Activated T-cell treated with anti-CD3 and anti-CD28 coated beads for 48 hours (primary cell): ENCODE results near the gene ARRDC1.
"Not testable (repeated sequence)": the region's sequence is repeated elsewhere in the genome, so short reads cannot be mapped to it uniquely, and the experiment has no call there.

ENCODE experiments used
- DNase-seq: peaks from one replicate; pipeline ENCODE4 v3.0.0-alpha.2; 2020; ENCODE audit warnings: low read depth

The ARRDC1 gene

DNA sequence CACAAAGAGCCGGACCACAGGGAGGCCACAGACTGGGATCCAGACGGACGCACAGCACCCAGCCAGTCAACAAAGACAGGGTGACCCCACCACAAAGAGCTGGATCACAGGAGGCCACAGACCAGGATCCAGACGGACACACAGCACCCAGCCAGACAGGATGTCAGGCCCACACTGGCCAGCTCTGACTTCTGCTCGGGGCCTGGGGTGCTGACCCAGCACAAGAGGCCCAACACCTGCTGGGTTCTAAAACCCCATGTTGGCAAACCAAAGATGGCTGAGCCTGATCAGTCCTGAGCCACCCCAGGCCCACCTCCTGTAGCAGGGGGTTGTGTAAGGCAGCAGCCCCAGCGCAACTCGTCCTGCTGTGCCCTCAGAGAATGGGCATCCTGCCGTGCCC, 21.5 kb upstream of the ARRDC1 start:
- DNase-seq, result no peak

DNA sequence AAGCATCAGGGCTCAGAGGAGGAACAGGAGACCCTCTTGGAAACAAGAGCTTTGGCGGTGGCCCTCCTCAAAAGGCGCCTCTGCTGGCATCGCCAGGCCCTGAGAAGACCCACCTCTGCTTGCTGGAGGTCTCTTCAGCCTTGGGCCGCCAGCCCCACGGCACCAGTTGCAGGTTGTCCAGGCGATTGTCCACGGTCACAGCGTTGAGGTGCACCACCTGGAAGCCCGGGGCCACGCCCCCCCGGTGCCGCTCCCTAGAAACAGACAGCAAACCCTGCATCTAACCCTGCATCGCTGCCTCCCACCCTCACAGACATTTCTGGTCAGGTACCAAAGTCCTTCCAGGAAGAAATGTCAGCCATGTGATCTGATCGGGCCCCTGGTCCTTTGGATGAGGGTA, 18.6 kb upstream of the ARRDC1 start:
- no peak for DNase-seq

DNA sequence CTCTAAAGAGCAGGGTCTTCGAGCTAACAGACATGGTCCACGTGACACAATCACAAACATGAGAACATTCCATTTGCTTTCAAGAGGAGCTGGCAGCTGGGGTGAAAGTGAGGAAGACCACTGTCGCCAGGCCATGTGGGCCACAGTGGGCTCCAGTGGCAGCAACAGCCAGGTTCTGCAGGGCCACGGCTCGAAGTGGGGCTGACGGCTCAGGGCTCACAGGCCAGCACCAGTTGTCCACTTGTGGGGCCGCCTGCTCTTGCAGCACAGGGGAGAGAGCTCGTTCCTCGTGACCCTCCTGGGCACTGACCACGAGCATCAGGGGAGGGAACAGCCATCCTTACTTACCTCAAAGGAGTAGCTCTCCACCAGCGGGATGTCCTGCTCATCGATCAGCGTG, 17.2 kb upstream of the ARRDC1 start:
- DNase-seq, result no peak

DNA sequence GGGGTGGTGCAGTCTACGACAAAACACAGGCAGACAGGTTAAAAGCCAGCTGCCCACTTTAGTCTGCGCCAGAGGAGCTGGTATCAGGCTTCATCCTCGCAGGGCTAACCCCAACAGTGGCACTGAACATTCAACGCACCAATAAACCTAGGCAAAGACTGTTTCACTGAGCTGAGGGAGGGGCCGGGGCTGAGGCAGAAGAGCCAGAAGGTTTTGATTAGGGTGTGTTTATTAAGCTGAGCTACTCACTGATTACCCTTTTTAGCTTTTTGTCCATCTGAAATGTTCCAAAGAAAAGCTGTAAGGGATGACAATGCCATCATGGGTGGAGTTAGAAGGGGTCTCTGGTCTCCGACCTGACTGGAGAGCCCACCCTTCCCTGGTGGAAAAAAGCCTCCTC, 16.6 kb upstream of the ARRDC1 start:
- no peak for DNase-seq

DNA sequence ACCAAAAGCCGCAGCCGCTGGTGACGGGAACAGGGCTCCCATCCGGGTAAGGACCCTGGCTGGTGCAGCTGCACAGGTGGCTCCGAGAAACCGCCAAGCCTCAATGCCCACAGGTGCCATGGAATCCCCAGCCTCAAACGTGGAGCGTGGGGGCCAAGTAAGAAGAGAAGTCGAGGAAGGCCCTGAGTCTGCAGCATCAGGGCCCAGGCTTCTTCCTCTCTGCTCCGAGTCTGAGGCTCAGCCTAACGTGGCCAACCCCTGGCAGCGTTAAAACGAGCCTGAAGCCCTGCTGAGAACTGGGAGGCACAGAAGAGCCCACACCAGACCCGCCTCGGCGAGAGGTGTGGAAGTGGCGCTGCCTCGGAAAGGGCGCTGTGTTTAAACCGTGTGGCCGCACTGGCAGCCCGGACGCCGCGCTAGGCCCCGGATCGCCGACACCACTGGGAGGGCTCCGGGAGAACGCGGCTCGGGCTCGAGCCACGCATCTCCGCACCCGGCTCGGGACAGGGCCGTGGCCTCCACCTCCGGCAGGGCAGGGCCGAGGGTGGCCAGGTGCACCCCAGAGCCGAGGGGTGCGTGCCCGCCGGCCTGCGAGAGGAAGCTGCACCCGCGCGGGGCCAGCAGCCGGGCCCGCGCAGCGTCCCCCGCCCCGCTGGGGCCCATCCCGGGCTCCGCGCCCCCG, 15.9 kb upstream of the ARRDC1 start:
- DNase-seq, result no peak

DNA sequence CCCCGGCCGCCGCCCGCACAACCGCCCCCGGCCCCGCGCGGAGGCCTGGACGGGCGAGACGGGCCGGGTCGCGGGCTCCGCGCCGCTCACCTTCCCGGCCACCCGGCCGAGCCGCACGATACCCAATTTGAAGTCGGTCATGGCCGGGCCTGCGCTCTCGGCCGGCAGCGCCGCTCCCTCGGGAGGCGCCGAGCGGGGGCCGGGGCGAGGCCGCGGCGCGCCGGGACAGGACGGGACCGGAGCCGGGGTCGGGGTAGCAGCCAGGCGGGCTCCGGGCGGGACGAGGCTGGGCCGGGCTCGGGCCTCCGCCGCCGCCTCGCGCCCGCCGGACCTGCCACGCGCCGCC, 15.4 kb upstream of the ARRDC1 start:
- DNase-seq, result no peak

DNA sequence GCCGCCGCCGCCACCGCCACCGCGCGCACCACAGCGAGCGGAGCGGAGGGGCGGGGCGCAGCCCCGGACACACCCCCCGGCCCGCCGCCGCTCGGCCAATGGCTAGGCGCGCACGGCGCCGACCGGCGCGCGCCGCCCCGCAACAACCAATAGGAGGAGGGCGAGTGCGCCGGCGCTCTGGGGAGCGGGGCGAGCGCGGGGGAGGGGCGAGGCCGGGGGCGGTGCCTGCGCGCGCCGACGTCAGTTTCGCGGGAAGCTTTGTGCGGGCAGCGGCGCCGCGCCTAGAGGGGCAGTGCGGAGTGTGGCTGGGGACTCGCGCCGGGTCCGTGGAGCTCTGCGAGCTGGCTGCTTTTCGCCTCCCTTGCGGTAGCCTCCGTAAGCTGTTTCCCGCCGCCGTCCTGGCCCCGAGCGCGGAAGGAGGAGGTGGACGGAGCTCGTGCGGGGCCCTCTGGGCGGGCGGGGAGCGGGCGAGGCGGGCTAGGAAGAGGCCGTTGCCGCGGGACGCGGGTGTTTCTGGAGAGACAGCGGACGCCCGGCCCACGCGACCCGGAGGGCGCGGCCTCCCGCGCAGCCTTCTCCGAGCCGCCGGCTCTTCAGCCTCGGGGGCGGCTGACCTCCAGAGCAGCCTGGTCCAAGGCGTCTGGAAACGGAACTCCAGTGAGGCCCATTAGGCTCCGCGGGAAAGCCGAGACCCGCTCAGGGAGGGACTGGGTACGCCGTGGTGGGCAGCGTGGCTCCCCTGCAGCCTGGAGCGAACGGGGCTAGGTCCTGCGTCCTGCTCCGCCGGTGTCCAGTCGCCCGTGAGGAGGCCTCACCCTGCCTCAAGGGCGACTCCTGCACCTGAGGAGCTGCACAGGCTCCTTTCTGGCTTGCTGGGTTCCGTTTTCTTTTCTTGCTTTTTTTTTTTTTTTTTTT, 14.8 kb upstream of the ARRDC1 start, which contains the start of gene ZMYND19:
TSS of gene ZMYND19 (minus strand) at position 44 of the 915 bp plus-strand sequence. CDS start 249 bp downstream, outside the sequence.
- peak; percentile 92 for DNase-seq

DNA sequence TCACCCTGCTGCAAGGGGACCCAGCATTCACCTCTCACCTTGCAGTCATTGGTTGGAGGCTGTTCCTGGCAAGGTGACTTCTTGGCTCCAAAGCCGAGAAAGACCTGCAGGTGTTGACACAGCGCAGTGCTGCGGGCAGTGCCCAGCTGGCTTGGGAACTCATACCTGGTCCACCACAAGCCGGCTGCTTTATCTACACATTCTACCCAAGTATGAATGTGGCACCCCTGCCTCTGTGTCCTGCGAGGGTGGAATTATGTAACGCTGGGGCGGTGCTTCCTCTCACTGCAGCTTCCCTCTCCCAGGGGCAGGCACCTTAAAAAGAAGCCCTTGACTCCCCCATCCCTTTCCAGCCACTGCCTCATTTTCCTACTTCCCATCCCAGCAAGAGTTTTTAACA, 12.7 kb upstream of the ARRDC1 start:
- no peak for DNase-seq

DNA sequence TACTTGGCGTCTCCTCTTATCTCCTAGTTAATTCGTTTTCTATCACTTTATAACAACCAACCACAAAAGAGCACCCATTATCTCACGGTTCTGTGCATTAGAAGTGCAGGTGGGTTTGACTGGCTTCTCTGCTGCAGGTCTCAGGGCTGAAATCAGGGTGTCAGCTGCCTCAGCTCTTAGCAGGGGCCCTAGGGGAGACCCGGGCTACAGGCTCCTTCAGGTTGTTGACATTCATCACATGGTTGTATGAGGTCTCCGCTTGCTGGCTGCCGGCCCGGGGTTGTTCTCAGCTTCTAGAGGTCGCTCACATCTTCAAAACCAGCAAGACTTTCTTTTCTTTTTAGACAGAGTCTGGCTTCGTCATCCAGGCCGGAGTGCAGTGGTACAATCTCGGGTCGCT, 12.3 kb upstream of the ARRDC1 start:
- no peak for DNase-seq

DNA sequence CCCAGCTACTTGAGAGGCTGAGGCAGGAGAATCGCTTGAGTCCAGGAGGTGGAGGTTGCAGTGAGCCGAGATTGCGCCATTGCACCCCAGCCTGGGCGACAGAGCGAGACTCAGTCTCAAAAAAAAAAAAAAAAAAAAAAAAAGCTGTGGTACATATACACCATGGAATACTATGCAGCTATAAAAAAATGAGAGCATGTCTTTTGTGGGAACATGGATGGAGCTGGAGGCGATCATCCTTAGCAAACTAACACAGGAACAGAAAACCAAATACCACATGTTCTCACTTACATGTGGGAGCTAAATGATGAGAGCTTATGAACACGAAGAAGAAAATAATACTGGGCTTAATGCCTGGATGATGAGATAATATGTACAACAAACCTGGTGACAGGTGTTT, 8.9 kb upstream of the ARRDC1 start:
- DNase-seq, result not testable (repeated sequence)

DNA sequence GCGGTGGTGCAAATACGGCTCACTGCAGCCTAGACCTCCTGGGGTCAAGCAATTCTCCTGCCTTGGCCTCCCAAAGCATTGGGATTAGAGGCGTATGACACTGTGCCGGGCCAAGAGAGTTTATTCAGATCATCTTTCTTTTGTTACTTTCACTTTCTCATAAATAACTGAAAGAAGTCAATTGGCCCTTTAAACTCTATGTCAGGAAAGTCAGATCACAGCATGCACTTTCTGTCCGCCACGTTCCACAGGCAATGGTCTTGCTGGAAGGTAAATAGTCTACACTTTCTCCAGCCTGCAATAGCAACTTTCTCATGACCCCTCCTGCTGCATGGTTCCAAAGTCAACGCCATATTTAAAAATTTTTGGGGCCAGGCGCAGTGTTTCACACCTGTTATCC, 6.5 kb upstream of the ARRDC1 start:
- DNase-seq, result no peak

DNA sequence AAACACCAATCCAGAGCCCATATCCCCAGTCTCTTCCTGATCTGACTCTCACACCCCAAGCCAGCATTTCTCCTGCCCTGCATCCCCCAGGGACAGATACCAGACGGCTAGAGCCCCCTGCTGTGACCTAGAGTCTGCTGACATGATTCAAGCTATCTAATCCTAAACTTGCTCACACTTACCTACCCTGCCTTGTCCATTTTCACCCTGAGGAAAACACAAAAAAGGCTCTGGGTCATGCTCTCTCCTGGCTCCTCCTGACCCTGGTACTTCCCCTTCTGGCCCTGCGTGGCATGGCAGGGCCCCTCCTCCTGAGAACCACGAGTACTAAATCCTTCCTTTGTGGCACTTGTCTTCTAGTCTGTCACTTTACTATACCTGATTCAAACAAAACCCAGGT, 2.8 kb upstream of the ARRDC1 start:
- DNase-seq, result no peak

DNA sequence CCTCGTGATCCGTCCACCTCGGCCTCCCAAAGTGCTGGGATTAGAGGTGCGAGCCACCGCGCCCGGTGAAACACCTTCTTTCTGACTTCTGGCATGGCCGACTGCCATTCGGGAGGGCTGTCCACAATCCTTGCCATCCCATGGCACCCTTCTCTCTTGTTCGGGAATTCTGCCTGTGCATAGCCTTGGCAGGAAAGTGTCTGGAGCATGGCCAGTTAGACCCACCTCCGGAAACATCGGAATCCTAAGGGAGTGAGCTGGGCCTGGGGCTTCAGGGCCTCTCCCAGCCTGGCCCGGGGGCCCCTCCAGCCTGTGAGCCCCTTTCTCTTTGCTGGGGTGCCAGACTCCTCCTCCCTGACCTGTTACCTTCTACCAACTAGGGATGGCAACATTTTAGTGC, 1.6 kb upstream of the ARRDC1 start:
- no peak for DNase-seq

DNA sequence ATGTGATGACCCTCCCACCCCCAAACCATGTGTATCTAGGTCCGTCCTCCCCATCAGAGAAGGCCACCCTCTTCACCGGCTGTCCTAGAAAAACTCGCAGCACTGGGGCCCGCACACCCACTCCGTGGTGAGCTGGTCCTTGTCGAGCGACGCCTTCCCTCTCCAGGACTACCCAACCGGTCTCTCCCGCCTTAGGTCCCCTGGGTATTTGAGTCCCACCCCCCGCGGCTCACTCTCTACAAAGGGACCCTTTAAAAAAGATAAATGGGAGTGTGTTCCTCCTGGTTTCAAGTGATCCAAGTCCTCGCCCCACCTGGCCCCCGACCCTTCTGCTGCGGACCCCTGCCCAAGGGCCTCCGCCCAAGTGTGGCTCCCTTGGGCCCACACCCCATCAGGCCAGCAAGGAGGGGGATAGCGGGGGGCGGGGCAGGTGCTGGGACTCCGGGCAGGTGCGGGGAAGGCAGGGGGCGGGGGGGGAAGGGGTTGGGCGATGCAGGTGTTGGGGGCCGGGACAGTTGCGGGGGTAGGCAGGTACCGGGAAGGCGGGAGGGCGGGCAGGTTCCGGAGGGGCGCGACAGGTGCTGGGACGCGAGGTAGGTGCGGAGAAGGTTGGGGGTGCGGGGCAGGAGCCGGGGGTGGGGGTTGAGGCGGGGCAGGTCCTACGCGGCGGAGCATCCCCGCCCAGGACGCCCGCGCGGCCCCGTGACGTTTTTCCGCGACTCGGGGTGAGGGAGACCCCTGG, 970 bp upstream of the ARRDC1 start:
- no peak for DNase-seq

DNA sequence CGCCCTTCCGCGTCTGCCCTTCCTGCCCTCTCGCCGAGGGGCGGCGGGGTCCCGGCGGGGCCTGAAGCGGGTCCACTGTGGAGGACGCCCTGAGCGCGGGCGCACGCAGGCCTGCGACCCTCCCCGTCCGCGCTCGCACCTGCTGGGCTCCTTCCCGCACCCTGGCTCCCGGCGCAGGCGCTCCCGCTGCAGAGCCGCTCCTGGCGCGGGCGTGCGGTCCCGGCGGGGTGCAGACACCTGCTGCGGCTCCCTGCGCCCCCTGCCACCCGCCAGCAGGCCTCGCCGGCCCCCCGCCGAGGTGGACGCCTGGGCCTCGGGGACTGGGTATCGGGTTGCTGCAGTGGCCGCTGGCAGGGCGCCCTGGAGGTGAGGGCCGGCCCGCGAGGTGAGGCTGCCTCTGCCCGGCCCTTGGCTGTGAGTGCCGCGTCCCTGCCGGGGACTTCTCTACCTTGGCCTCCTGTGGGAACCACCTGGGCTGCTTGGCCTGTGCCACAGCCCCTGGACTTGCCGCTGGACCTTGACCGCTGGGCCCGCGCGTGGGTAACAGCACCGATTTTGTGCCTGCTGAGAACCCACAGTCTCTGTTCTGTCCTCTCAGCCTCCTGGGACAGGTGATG, 627 bp downstream of the ARRDC1 start:
- DNase-seq, result no peak

DNA sequence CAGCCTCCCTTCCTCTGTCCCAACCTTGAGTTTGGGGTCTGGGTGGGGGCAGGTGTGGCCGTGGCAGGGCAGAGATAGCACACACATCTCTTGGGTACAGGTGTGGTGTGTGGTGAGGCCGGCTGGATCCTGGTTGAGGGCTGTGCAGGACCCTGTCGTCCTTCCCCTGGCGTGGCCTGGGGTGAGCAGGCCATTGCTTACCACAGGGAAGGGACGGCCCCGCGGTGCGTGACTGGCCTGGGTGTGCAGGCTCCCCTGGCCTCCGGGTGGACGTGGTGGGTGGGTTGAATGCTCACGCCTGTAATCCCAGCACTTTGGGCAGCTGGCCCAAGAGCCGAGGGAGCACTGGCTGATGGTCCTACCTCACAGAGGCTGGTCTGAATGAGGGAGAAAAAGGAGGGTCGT, 1.2 kb downstream of the ARRDC1 start:
- DNase-seq, result no peak

DNA sequence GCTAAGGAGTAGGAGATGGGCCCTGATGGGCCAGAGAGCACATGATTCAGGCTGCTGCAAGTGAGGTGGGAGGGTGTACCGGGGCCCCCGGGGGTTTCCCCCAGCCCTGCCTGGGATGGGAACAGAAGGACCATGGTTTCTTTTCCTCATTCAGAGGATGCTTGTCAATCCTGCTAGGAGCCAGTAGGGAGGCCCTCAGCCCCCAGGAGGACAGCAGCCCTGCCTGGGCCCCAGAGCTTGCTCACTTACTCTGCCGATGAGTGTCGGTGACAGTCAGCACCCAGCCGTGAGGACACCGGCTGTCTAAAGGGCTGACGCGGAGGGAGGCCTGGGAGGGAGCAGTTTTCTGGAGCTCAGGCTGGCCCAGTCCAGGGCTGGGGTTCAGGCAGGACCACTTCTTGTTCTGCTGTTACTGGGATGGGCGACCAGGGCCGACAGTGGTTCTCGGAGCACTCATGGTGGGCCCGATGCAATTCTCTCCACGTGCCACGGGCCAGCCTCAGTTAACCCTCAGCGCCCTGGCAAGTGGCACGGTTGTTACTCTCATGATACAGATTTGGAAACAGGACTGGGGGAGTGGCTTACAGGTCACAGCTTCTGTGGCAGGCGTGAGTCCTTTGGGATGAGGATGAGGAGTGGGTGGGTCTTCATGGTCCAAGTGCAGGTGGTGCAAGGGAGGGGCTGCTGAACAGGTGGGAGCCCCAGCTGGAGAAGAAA, 1.8 kb downstream of the ARRDC1 start:
- no peak for DNase-seq

DNA sequence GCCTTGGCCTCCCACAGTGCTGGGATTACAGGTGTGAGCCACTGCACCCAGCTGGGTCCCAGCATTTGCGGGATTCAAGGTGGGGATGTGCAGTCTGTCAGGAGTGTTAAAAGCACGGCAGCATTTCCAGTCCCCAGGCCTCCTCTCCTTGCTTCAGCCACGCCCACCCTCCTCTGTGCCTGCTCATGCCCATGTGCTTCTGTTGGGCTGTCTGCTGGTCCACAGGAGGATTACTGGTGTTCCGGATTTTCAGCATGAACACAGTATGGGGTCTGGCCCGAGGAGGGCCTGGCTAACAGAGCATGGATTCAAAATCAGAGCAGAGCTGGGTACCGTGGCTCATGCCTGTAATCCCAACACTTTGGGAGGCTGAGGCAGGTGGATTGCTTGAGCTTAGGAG, 5.5 kb downstream of the ARRDC1 start:
- no peak for DNase-seq

DNA sequence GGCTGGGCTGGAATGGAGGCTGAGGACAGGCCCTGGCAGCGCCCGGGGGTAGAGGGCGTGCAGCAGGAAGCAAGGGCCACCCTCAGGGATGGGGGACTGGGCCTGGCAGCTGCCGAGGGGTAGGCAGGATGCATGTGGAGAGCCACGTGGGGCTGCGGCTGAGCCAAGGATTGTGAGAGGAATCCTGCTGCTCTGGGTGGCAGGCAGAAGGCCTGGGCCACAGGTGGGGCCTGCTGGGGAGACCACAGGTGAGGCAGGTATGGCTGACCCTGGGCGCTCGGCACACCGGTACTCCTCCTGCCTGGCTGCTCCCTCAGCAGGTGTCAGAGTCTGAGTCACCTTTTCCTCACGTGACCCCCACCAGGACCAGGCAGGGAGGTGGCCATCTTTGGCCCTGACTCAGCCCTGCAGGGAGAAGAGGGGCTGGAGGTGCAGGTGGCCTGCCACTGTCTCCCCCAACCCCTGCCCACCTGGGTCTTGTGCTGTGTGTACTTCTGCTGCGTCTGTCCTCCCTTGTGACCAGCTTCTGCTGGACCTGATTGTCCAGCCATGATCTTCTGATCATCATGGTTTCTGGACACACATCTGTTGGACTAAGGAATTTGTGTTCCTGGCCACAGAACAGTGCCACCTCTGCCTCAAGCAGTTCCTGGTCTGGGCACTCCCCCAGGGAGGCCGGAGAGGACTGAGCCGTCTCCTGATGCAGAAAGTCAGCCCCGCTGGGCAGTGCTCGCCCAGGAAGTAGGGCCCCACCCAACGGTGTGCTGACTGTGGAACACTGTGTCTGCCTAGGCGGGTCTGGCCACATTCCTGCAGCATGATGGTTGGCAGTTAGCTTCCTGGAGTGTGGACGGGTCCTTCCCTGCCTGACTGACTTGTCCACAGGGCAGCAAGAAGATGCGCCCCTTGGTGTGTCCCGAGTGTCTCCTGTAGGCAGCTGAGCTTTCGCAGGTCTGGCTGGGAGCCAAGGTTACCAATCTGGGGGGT, 6.4 kb downstream of the ARRDC1 start:
- no peak for DNase-seq

DNA sequence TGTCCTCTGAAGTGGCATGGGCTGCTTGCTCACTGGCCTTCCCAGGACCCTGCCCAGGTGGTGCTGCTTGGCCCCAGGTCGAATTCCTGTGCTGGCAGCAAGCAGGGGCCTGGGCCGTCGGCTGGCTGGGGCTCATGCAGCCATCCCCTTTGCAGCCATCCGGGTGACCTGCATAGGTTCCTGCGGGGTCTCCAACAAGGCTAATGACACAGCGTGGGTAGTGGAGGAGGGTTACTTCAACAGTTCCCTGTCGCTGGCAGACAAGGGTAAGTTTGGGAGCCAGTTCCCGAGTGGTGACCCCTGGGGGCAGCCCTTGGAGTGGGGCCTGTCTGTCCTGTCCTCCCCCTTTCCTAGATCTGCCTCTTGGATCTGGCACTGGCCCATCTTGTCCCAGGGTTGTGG, 7.3 kb downstream of the ARRDC1 start:
- DNase-seq, result no peak

DNA sequence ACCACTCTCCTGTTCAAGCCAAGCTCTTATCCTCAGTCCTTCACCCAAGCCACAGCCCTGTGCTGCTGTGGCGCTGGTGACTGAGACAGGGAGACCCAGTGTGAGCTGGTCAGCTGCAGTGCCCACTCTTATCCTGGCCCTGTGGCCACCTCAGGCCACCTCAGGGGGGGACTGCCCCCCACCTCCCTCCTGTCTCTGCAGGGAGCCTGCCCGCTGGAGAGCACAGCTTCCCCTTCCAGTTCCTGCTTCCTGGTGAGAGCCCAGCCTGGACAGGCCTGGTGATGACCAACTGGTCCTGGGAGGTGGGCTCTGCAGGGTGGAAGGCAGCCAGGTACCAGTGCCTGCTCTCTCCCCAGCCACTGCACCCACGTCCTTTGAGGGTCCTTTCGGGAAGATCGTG, 7.8 kb downstream of the ARRDC1 start:
- no peak for DNase-seq
